ENCODE measurements around the gene CD164. TPM values are rescaled to one million over a fixed set of nuclear protein-coding genes. Genes with fewer than 3 reads are reported as not detected.
A peak's percentile ranks its signal among the peaks of the same experiment; 100 is the strongest.

The CD164 gene
- total and polyA plus RNA-seq, 9 donors = 165 to 327 (median 244) TPM

DNA sequence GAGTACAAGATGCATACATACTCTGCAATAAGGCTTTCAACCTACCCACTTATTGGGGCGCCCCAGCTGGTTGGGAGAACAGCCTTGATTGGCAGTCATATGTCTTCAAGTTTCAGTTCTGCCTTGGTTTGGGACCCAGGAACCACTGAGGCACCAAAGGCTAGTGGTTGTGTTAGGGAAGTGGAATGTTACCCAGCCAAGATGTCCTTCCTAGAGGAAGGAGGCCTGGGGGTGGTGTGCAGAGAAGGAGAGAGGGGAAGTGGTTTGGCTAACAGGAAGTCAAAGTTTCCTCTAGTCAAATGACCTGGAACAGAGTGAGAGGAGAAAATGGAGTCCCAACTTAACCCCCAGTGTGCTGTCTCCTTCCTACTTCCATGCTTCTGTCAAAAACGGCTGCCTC is 59.4 kb downstream of the CD164 start:
- Histone ChIP-seq H3K27me3 (ENCODE audit: control insufficient read depth, insufficient read depth, low read length) (no peaks in the 10 kb centered on the region), H3K9me3 (replicated peaks; ENCODE audit: control insufficient read depth, low read depth, low read length) (no peaks in the 10 kb centered on the region), H3K27ac (ENCODE audit: low read length) (no peak overlapping the region), H3K4me3 (ENCODE audit: low read length) (no peak overlapping the region), H3K36me3 (ENCODE audit: control insufficient read depth, insufficient read depth, low read length) (no peaks in the 10 kb centered on the region), H3K4me1 (ENCODE audit: control insufficient read depth, insufficient read depth, low read length) (peaks cover 26% of the 10 kb centered on the region)
- peak; percentile 82 for DNase-seq
- 0% methylated on average over 1 of the region's 2 CpGs for WGBS (ENCODE audit: insufficient coverage)

DNA sequence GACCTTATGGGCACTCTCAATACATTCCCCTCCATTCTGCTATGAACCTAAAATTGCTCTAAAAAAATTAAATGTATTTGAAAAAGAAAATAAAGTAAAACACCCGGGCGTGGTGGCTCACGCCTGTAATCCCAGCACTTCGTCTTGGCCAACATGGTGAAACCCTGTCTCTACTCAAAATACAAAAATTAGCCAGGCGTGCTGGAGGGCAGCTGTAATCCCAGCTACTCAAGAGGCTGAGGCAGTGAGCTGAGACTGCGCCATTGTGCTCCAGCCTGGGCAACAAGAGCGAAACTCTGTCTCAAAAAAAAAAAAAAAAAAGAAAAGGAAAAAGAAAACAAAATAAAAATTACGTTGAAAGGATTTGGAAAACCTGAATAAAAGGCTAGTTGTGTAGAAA is 60.5 kb downstream of the CD164 start:
- WGBS (ENCODE audit: insufficient coverage) = 100% methylated on average over 3 of the region's 8 CpGs
- H3K4me3 ChIP-seq (ENCODE audit: low read length) = no peak overlapping the region
- no peaks in the 10 kb centered on the region for H3K9me3 ChIP-seq (replicated peaks; ENCODE audit: control insufficient read depth, low read depth, low read length)
- no peak overlapping the region for H3K27ac ChIP-seq (ENCODE audit: low read length)
- H3K4me1 ChIP-seq (ENCODE audit: control insufficient read depth, insufficient read depth, low read length) = peaks cover 30% of the 10 kb centered on the region
- no peak for DNase-seq
- no peaks in the 10 kb centered on the region for H3K36me3 ChIP-seq (ENCODE audit: control insufficient read depth, insufficient read depth, low read length)
- no peaks in the 10 kb centered on the region for H3K27me3 ChIP-seq (ENCODE audit: control insufficient read depth, insufficient read depth, low read length)

DNA sequence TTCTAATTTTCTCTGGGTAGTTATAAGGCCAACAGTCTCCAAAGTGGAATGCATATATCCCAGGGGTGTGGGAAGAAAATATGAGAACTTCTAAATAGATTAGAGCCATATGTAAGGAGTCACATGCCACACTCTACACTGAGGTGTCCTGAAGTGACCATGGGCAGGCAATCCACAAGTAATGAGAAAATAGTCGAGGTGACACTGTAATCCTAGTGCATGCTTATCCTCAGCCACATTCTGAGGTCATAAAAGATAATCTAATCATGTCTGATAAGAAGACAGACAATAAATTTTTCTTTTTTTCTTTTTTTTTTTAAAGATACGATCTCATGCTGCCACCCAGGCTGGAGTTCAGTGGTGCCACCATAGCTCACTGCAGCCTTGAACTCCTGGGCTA is 62.2 kb downstream of the CD164 start:
- Histone ChIP-seq H3K27ac (ENCODE audit: low read length) (no peak overlapping the region), H3K9me3 (replicated peaks; ENCODE audit: control insufficient read depth, low read depth, low read length) (no peaks in the 10 kb centered on the region), H3K27me3 (ENCODE audit: control insufficient read depth, insufficient read depth, low read length) (no peaks in the 10 kb centered on the region), H3K4me1 (ENCODE audit: control insufficient read depth, insufficient read depth, low read length) (peaks cover 34% of the 10 kb centered on the region), H3K36me3 (ENCODE audit: control insufficient read depth, insufficient read depth, low read length) (no peaks in the 10 kb centered on the region), H3K4me3 (ENCODE audit: low read length) (no peak overlapping the region)
- no peak for DNase-seq
- WGBS (ENCODE audit: insufficient coverage) = 100% methylated on average over 1 of the region's 2 CpGs

DNA sequence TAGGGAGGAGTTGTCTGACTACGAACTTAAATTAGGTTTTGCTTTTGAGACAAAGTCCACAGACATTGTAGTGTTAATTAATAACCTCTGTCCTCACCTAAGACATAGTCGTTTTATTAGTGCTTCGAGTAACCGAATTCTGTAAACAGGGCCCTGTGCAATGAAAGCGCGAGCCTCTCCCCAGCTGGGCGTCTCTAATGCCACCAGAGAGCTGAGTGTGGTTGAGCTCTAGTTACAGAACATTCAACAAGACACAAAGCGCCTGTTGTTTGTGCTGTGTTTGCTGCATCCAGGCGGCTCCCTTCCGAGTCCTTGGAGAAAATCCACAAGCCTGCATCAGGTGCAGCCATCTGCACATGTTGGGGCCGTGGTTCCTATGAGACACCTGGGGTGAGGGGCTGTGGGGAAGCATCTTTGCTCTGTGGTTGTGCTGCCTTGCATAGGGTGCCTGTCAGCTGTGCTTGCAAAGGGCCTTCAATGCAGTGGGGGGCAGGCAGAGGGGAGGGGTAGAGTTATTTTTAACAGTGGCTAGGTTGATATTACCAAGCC is 63.9 kb downstream of the CD164 start:
- Histone ChIP-seq H3K4me3 (ENCODE audit: low read length) (no peak overlapping the region), H3K27ac (ENCODE audit: low read length) (peak overlapping the region; percentile 59)
- WGBS (ENCODE audit: insufficient coverage) = 10% methylated on average over 3 of the region's 11 CpGs

DNA sequence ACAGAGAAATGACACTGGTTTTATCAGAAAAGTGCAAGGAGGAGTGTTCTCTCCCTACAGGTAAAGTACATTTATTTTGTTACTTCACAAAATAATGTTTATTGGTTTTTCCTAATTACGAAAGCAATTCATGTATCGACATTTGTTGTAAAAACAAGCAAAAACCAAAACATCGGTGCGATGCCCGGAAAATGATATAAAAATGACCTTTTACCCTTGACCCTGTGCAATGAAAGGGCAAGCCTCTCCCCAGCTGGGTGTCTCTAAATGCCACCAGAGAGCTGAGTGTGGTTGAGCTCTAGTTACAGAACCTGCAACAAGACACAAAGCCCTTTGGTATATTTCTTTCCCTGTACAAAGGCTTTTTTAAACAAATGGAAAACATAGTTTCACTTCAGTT is 65.4 kb downstream of the CD164 start:
- H3K4me3 ChIP-seq (ENCODE audit: low read length) = no peak overlapping the region
- no peaks in the 10 kb centered on the region for H3K27me3 ChIP-seq (ENCODE audit: control insufficient read depth, insufficient read depth, low read length)
- no peak for DNase-seq
- H3K4me1 ChIP-seq (ENCODE audit: control insufficient read depth, insufficient read depth, low read length) = peaks cover 41% of the 10 kb centered on the region
- H3K27ac ChIP-seq (ENCODE audit: low read length) = no peak overlapping the region
- H3K9me3 ChIP-seq (replicated peaks; ENCODE audit: control insufficient read depth, low read depth, low read length) = no peaks in the 10 kb centered on the region
- WGBS (ENCODE audit: insufficient coverage) = 85% methylated on average over 5 of the region's 5 CpGs
- no peaks in the 10 kb centered on the region for H3K36me3 ChIP-seq (ENCODE audit: control insufficient read depth, insufficient read depth, low read length)

More for the DNA sequence above, 63.9 kb downstream of the CD164 start:
- no peaks in the 10 kb centered on the region for H3K27me3 ChIP-seq (ENCODE audit: control insufficient read depth, insufficient read depth, low read length)
- H3K9me3 ChIP-seq (replicated peaks; ENCODE audit: control insufficient read depth, low read depth, low read length) = no peaks in the 10 kb centered on the region
- peaks cover 45% of the 10 kb centered on the region for H3K4me1 ChIP-seq (ENCODE audit: control insufficient read depth, insufficient read depth, low read length)
- peak; percentile 83 for DNase-seq
- H3K36me3 ChIP-seq (ENCODE audit: control insufficient read depth, insufficient read depth, low read length) = no peaks in the 10 kb centered on the region

Other genes starting within 250 kb of the CD164 start
- 5.9 TPM for gene PPIL6, start 58.2 kb upstream of the CD164 start, total RNA-seq
- 1 to 10 TPM; 4.9 to 7.4 (median 6.7) TPM for gene PPIL6, start 58.2 kb upstream of the CD164 start, polyA plus RNA-seq (ENCODE audit: insufficient read depth in 1 of 8, insufficient read length in 8 of 8, low replicate concordance in 1 of 8)
- gene SMPD2, start 58.3 kb upstream of the CD164 start, total RNA-seq = 5.9 TPM
- 1 to 10 TPM; 4.3 to 6.7 (median 5.3) TPM for gene SMPD2, start 58.3 kb upstream of the CD164 start, polyA plus RNA-seq (ENCODE audit: insufficient read depth in 1 of 8, insufficient read length in 8 of 8, low replicate concordance in 1 of 8)
- 36.9 TPM for gene MICAL1, start 73.3 kb upstream of the CD164 start, total RNA-seq
- gene MICAL1, start 73.3 kb upstream of the CD164 start, polyA plus RNA-seq (ENCODE audit: insufficient read depth in 1 of 8, insufficient read length in 8 of 8, low replicate concordance in 1 of 8) = 10 to 100 TPM; 49.9 to 91.1 (median 64.7) TPM
- gene ZBTB24, start 100.8 kb upstream of the CD164 start, total RNA-seq = 5.2 TPM
- gene ZBTB24, start 100.8 kb upstream of the CD164 start, polyA plus RNA-seq (ENCODE audit: insufficient read depth in 1 of 8, insufficient read length in 8 of 8, low replicate concordance in 1 of 8) = 1 to 10 TPM; 4.4 to 6.2 (median 4.8) TPM